Loucy (cell line): ENCODE results near the gene SERPINE1.

Experiments used
- EZH2phosphoT487 ChIP-seq: fragments of 200-600 bp; IDR thresholded peaks from 2 replicates; pipeline ENCODE4 v1.6.1; 2018; ENCODE audit warnings: antibody characterized with exemption, mild to moderate bottlenecking, moderate library complexity, borderline replicate concordance
- TF ChIP-seq, protein P1 (sequence below): fragments of 200-600 bp; sonication (generic); conservative IDR thresholded peaks from 2 replicates; pipeline ENCODE4 v1.5.1; 2014; ENCODE audit warnings: mild to moderate bottlenecking, antibody characterized with exemption, low read length

GRCh38 chr7:101106386-101106785 lies 20.5 kb upstream of the SERPINE1 start:
- TF ChIP-seq, protein P1, sequence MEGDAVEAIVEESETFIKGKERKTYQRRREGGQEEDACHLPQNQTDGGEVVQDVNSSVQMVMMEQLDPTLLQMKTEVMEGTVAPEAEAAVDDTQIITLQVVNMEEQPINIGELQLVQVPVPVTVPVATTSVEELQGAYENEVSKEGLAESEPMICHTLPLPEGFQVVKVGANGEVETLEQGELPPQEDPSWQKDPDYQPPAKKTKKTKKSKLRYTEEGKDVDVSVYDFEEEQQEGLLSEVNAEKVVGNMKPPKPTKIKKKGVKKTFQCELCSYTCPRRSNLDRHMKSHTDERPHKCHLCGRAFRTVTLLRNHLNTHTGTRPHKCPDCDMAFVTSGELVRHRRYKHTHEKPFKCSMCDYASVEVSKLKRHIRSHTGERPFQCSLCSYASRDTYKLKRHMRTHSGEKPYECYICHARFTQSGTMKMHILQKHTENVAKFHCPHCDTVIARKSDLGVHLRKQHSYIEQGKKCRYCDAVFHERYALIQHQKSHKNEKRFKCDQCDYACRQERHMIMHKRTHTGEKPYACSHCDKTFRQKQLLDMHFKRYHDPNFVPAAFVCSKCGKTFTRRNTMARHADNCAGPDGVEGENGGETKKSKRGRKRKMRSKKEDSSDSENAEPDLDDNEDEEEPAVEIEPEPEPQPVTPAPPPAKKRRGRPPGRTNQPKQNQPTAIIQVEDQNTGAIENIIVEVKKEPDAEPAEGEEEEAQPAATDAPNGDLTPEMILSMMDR, result no peak
- no peak for TF ChIP-seq EZH2phosphoT487
